GF-D8 (cell line): ENCODE data around the gene ITGB3.
"Not testable (repeated sequence)": the region's sequence is repeated elsewhere in the genome, so short reads cannot be mapped to it uniquely, and the experiment has no call there.

ENCODE experiments used
- DNase-seq: peaks from one replicate; lab custom pipeline; 2025; lab: John Stamatoyannopoulos, UW

ITGB3 gene

GRCh38 chr17:47253541-47254402 is at the start of gene ITGB3:
ITGB3 (plus strand) TSS chr17:47253827; CDS start chr17:47253862, 35 bp downstream.
- no peak for DNase-seq

- DNase-seq = no peak
These were observed 49.5 kb upstream of the ITGB3 start for GRCh38 chr17:47203984-47204721.

GRCh38 chr17:47204722-47205418 is 48.8 kb upstream of the ITGB3 start:
- no peak for DNase-seq

GRCh38 chr17:47205419-47205963 is 48.1 kb upstream of the ITGB3 start:
- DNase-seq = no peak

- no peak for DNase-seq
These were observed 46.2 kb upstream of the ITGB3 start for GRCh38 chr17:47207143-47208067.

GRCh38 chr17:47208744-47209488 is 44.7 kb upstream of the ITGB3 start, which contains the start of gene MYL4:
MYL4 (plus strand) TSS chr17:47209348; CDS start chr17:47209423, 75 bp downstream.
- no peak for DNase-seq

GRCh38 chr17:47209499-47209898 is 44.1 kb upstream of the ITGB3 start:
- no peak for DNase-seq

GRCh38 chr17:47210105-47210504 is 43.5 kb upstream of the ITGB3 start:
- DNase-seq = no peak

GRCh38 chr17:47210779-47211178 is 42.8 kb upstream of the ITGB3 start:
- no peak for DNase-seq

- no peak for DNase-seq
These were observed 41.2 kb upstream of the ITGB3 start for GRCh38 chr17:47212458-47212857.

- no peak for DNase-seq
These were observed 40.1 kb upstream of the ITGB3 start for GRCh38 chr17:47213540-47213939.

GRCh38 chr17:47214931-47215330 is 38.7 kb upstream of the ITGB3 start:
- DNase-seq = no peak

GRCh38 chr17:47216821-47217220 is 36.8 kb upstream of the ITGB3 start:
- DNase-seq = not testable (repeated sequence)

- DNase-seq = not testable (repeated sequence)
These were observed 36.3 kb upstream of the ITGB3 start for GRCh38 chr17:47217279-47217678.

GRCh38 chr17:47218896-47219430 is 34.7 kb upstream of the ITGB3 start:
- no peak for DNase-seq

- DNase-seq = no peak
These were observed 33.8 kb upstream of the ITGB3 start for GRCh38 chr17:47219621-47220475.

- no peak for DNase-seq
These were observed 33.1 kb upstream of the ITGB3 start for GRCh38 chr17:47220531-47220999.

- no peak for DNase-seq
These were observed 32.5 kb upstream of the ITGB3 start for GRCh38 chr17:47221154-47221553.

- DNase-seq = no peak
These were observed 31.6 kb upstream of the ITGB3 start for GRCh38 chr17:47222047-47222446.
